T-cell (primary cell): ENCODE measurements around the gene CYREN. TPM values are rescaled to one million over a fixed set of nuclear protein-coding genes. Genes with fewer than 3 reads are reported as not detected.

Experiments used
- ATAC-seq, 4 experiments: fragments of 200-7000 bp in 3 of 4; fragments of 150-1000 bp in 1 of 4; cut with Tn5 transposase; replicated peaks in 1 of 4; 1 replicate in 3 of 4; 2 replicates in 1 of 4; pipeline ENCODE4 v1.10.0; 2021; ENCODE audit warnings: moderate library complexity in 3 of 4, mild to moderate bottlenecking in 2 of 4, moderate number of reproducible peaks in 1 of 4
- CTCF ChIA-PET, 2 donors: fragments of 300-600 bp; sonication (Branson Sonifier 250); formaldehyde crosslinking; loops; one replicate each; lab custom pipeline; 2022; ENCODE audit warnings: antibody characterized with exemption in 2 of 2; lab: Charles Lee
- POLR2A ChIA-PET, 2 donors: fragments of 300-600 bp; sonication (Branson Sonifier 250); formaldehyde crosslinking; loops; one replicate each; lab custom pipeline; 2022; ENCODE audit warnings: antibody characterized with exemption in 2 of 2; lab: Charles Lee
- DNase-seq, 35 experiments: peaks; one replicate each; pipeline versions ENCODE4 v3.0.0 to v3.0.0-alpha.2; 2013 to 2023
- H3K27ac ChIP-seq: one replicate; pipeline ENCODE4 v1.5.1; 2013; ENCODE audit warnings: low read length
- H3K27me3 ChIP-seq, 2 experiments: replicated peaks in 1 of 2; 1 replicate in 1 of 2; 2 replicates in 1 of 2; pipeline versions ENCODE4 v1.6.1 to v1.7.0; 2013; ENCODE audit warnings: low read length in 1 of 2, mixed read lengths in 1 of 2; ENCODE audit not compliant: control insufficient read depth in 2 of 2, insufficient read depth in 2 of 2; ENCODE audit errors: extremely low read depth in 1 of 2
- H3K36me3 ChIP-seq, 2 donors: 1 replicate in 1 of 2; 2 replicates in 1 of 2; pipeline versions ENCODE4 v1.6.1 to v1.7.0; 2013; ENCODE audit warnings: low read length in 1 of 2; ENCODE audit not compliant: control insufficient read depth in 2 of 2, insufficient read depth in 1 of 2; ENCODE audit errors: extremely low read depth in 1 of 2
- H3K4me1 ChIP-seq, 2 experiments: 1 replicate in 1 of 2; 2 replicates in 1 of 2; pipeline versions ENCODE4 v1.6.1 to v1.7.0; 2013; ENCODE audit warnings: low read length in 2 of 2, mixed read lengths in 1 of 2; ENCODE audit not compliant: insufficient read depth in 2 of 2, control insufficient read depth in 1 of 2; ENCODE audit errors: extremely low read depth in 1 of 2
- H3K4me3 ChIP-seq, 2 donors: 1 replicate in 1 of 2; 2 replicates in 1 of 2; pipeline versions ENCODE4 v1.5.1 to v1.7.0; 2013; ENCODE audit warnings: mild to moderate bottlenecking in 2 of 2, low read length in 1 of 2, moderate library complexity in 1 of 2; ENCODE audit not compliant: control insufficient read depth in 1 of 2; ENCODE audit errors: extremely low read depth in 1 of 2
- H3K9me3 ChIP-seq: 2 replicates; pipeline ENCODE4 v1.7.0; 2013
- H3K27ac Mint-ChIP-seq, 2 donors: one replicate each; pipeline ENCODE4 v1.8.0; 2020 to 2021; ENCODE audit warnings: mild to moderate bottlenecking in 2 of 2, mixed read lengths in 2 of 2
- H3K27me3 Mint-ChIP-seq, 2 donors: one replicate each; pipeline ENCODE4 v1.8.0; 2021 to 2022; ENCODE audit warnings: mixed read lengths in 2 of 2
- H3K36me3 Mint-ChIP-seq: one replicate; pipeline ENCODE4 v1.8.0; 2021; ENCODE audit warnings: mixed read lengths
- H3K4me1 Mint-ChIP-seq, 3 donors: one replicate each; pipeline ENCODE4 v1.8.0; 2020 to 2022; ENCODE audit warnings: mixed read lengths in 3 of 3, mild to moderate bottlenecking in 1 of 3
- H3K4me3 Mint-ChIP-seq, 3 donors: one replicate each; pipeline ENCODE4 v1.8.0; 2020 to 2022; ENCODE audit warnings: mild to moderate bottlenecking in 3 of 3, mixed read lengths in 3 of 3, moderate library complexity in 3 of 3
- H3K9me3 Mint-ChIP-seq, 3 donors: one replicate each; pipeline ENCODE4 v1.8.0; 2020 to 2022; ENCODE audit warnings: mixed read lengths in 3 of 3
- WGBS: methylation state at CpG from one replicate; pipeline ENCODE4 v1.1.5; 2013; ENCODE audit warnings: missing lambda C conversion rate; ENCODE audit not compliant: insufficient coverage; 5-methylcytosine and 5-hydroxymethylcytosine counted together
- total RNA-seq, 35 experiments: library from RNA in 6 of 35; stranded (reverse) in 6 of 35; fragments of 120-200 nt in 1 of 35; gene quantifications; one replicate each; pipeline versions ENCODE4 v1.2.1 to v1.2.4 and lab custom pipeline; 2013 to 2026

The CYREN gene
- total RNA-seq, 5 donors from 2014 or later (not counting 1 experiment from before 2014, with no cell fraction given), result 24.3 to 46.4 (median 44.6) TPM

GRCh38 chr7:135158141-135158655, 12.3 kb downstream of the CYREN start:
- no peak overlapping the region for H3K27ac ChIP-seq
- H3K27me3 ChIP-seq, result no peaks in the 10 kb centered on the region
- Mint-ChIP-seq H3K4me1 (peaks cover 71 to 90% (median 83%) of the 10 kb centered on the region in 3 donors), H3K36me3 (peaks cover 83% of the 10 kb centered on the region), H3K27me3 (no peaks in the 10 kb centered on the region), H3K9me3 (peaks cover 28 to 42% (median 39%) of the 10 kb centered on the region in 3 donors), H3K4me3 (no peak overlapping the region), H3K27ac (peak overlapping the region; percentile 61 to 68)
- H3K4me3 ChIP-seq, result no peak overlapping the region
- POLR2A ChIA-PET, result no interaction called here
- H3K9me3 ChIP-seq, result peaks cover 3% of the 10 kb centered on the region
- WGBS, result no CpG with 5 or more reads among the region's 1 CpG
- no peak for ATAC-seq
- H3K36me3 ChIP-seq, result peaks cover 0 to 10% of the 10 kb centered on the region in 2 donors
- CTCF ChIA-PET, result interaction anchor here (0.6 to 1.4 kb wide), 3 partner anchors 13 to 402 kb away, joined by 3 to 5 read pairs (median 3); partner anchors contain the start of gene AGBL3 (in 1 of the 2)
- no peak for DNase-seq
- H3K4me1 ChIP-seq, result peaks cover 2 to 32% of the 10 kb centered on the region in 2 experiments

GRCh38 chr7:135156290-135156689, 14.2 kb downstream of the CYREN start:
- peaks cover 2 to 34% of the 10 kb centered on the region in 2 experiments for H3K4me1 ChIP-seq
- H3K27me3 ChIP-seq, result no peaks in the 10 kb centered on the region
- Mint-ChIP-seq H3K27ac (no peak overlapping the region), H3K27me3 (no peaks in the 10 kb centered on the region), H3K4me3 (peak overlapping the region in 1 of 3 donors; percentile 10), H3K4me1 (peaks cover 72 to 89% (median 89%) of the 10 kb centered on the region in 3 donors), H3K9me3 (peaks cover 24 to 39% (median 37%) of the 10 kb centered on the region in 3 donors), H3K36me3 (peaks cover 84% of the 10 kb centered on the region)
- peaks cover 0 to 16% of the 10 kb centered on the region in 2 donors for H3K36me3 ChIP-seq
- H3K27ac ChIP-seq, result no peak overlapping the region
- no peak for ATAC-seq
- H3K4me3 ChIP-seq, result no peak overlapping the region
- ChIA-PET CTCF (interaction anchor here in 1 of 2 donors (1.2 to 1.3 kb wide), 2 partner anchors 13 to 170 kb away, joined by 3 to 5 read pairs; partner anchors contain the start of gene AGBL3), POLR2A (no interaction called here)
- WGBS, result no CpG with 5 or more reads among the region's 1 CpG
- peaks cover 3% of the 10 kb centered on the region for H3K9me3 ChIP-seq
- DNase-seq, result no peak

- POLR2A ChIA-PET, result no interaction called here
- H3K36me3 ChIP-seq, result peaks cover 0 to 16% of the 10 kb centered on the region in 2 donors
- ATAC-seq (no peak), DNase-seq (no peak)
- Mint-ChIP-seq H3K4me3 (no peak overlapping the region), H3K27me3 (no peaks in the 10 kb centered on the region), H3K4me1 (peaks cover 70 to 89% (median 89%) of the 10 kb centered on the region in 3 donors), H3K36me3 (peaks cover 75% of the 10 kb centered on the region), H3K9me3 (peaks cover 24 to 39% (median 37%) of the 10 kb centered on the region in 3 donors), H3K27ac (no peak overlapping the region)
- CTCF ChIA-PET, result no interaction called here
- no CpG with 5 or more reads among the region's 1 CpG for WGBS
- H3K27me3 ChIP-seq, result no peaks in the 10 kb centered on the region
- no peak overlapping the region for H3K4me3 ChIP-seq
- H3K4me1 ChIP-seq, result peaks cover 2 to 34% of the 10 kb centered on the region in 2 experiments
- H3K27ac ChIP-seq, result no peak overlapping the region
- H3K9me3 ChIP-seq, result peaks cover 3% of the 10 kb centered on the region
These were observed 15.8 kb downstream of the CYREN start for GRCh38 chr7:135154734-135155133.

GRCh38 chr7:135152442-135152841, 18.1 kb downstream of the CYREN start:
- peaks cover 76 to 80% (median 77%) of the 10 kb centered on the region in 3 donors for H3K4me1 Mint-ChIP-seq
- ChIA-PET CTCF (no interaction called here), POLR2A (no interaction called here)
- no peak for DNase-seq
- Histone ChIP-seq H3K27ac (no peak overlapping the region), H3K4me1 (peaks cover 15 to 19% of the 10 kb centered on the region in 2 experiments), H3K9me3 (peaks cover 3% of the 10 kb centered on the region), H3K4me3 (no peak overlapping the region), H3K36me3 (peaks cover 0 to 16% of the 10 kb centered on the region in 2 donors), H3K27me3 (no peaks in the 10 kb centered on the region)
- peak overlapping the region in 1 of 3 donors; percentile 50 for H3K4me3 Mint-ChIP-seq
- WGBS, result no CpG with 5 or more reads among the region's 1 CpG
- peaks cover 65% of the 10 kb centered on the region for H3K36me3 Mint-ChIP-seq
- H3K9me3 Mint-ChIP-seq, result peaks cover 24 to 39% (median 37%) of the 10 kb centered on the region in 3 donors
- H3K27ac Mint-ChIP-seq, result peak overlapping the region in 1 of 2 donors; percentile 43
- no peak for ATAC-seq
- no peaks in the 10 kb centered on the region for H3K27me3 Mint-ChIP-seq

- POLR2A ChIA-PET, result interaction anchor here (0.8 to 0.9 kb wide), 2 partner anchors 12 to 13 kb away, joined by 3 to 4 read pairs; no protein-coding TSS in a partner anchor
- Histone ChIP-seq H3K4me3 (no peak overlapping the region), H3K27me3 (no peaks in the 10 kb centered on the region), H3K4me1 (peaks cover 17 to 22% of the 10 kb centered on the region in 2 experiments), H3K9me3 (peaks cover 3% of the 10 kb centered on the region), H3K27ac (no peak overlapping the region), H3K36me3 (peaks cover 0 to 16% of the 10 kb centered on the region in 2 donors)
- CTCF ChIA-PET, result no interaction called here
- WGBS, result 82% methylated on average over 2 of the region's 6 CpGs
- DNase-seq (no peak), ATAC-seq (no peak)
- H3K4me3 Mint-ChIP-seq, result peak overlapping the region; percentile 85 to 89 (median 88)
- H3K27me3 Mint-ChIP-seq, result no peaks in the 10 kb centered on the region
- H3K27ac Mint-ChIP-seq, result peak overlapping the region; percentile 69 to 84
- H3K9me3 Mint-ChIP-seq, result peaks cover 18 to 33% (median 30%) of the 10 kb centered on the region in 3 donors
- H3K36me3 Mint-ChIP-seq, result peaks cover 56% of the 10 kb centered on the region
- H3K4me1 Mint-ChIP-seq, result peaks cover 72 to 78% (median 76%) of the 10 kb centered on the region in 3 donors
These were observed 19.0 kb downstream of the CYREN start for GRCh38 chr7:135151533-135151932.

- ATAC-seq (no peak), DNase-seq (no peak)
- peaks cover 75 to 82% (median 78%) of the 10 kb centered on the region in 3 donors for H3K4me1 Mint-ChIP-seq
- Histone ChIP-seq H3K27me3 (no peaks in the 10 kb centered on the region), H3K9me3 (peaks cover 3% of the 10 kb centered on the region), H3K27ac (no peak overlapping the region), H3K4me3 (no peak overlapping the region), H3K4me1 (peaks cover 20 to 24% of the 10 kb centered on the region in 2 experiments), H3K36me3 (peaks cover 0 to 16% of the 10 kb centered on the region in 2 donors)
- no peaks in the 10 kb centered on the region for H3K27me3 Mint-ChIP-seq
- WGBS, result 100% methylated on average over 2 of the region's 2 CpGs
- H3K27ac Mint-ChIP-seq, result peak overlapping the region; percentile 69 to 84
- POLR2A ChIA-PET, result interaction anchor here (0.8 to 0.9 kb wide), 2 partner anchors 12 to 13 kb away, joined by 3 to 4 read pairs; no protein-coding TSS in a partner anchor
- peaks cover 15 to 31% (median 26%) of the 10 kb centered on the region in 3 donors for H3K9me3 Mint-ChIP-seq
- CTCF ChIA-PET, result interaction anchor here in 1 of 2 donors (0.9 kb wide), 1 partner anchor 503 kb away, joined by 3 read pairs; no protein-coding TSS in a partner anchor
- peaks cover 52% of the 10 kb centered on the region for H3K36me3 Mint-ChIP-seq
- H3K4me3 Mint-ChIP-seq, result peak overlapping the region; percentile 85 to 89 (median 88)
These were observed 19.4 kb downstream of the CYREN start for GRCh38 chr7:135151132-135151531.
